NCI-H1048 (cell line): ENCODE results near the gene GFPT1.
"Not testable (repeated sequence)": the region's sequence is repeated elsewhere in the genome, so short reads cannot be mapped to it uniquely, and the experiment has no call there.

Experiments
- DNase-seq: peaks from one replicate; lab custom pipeline; 2025; lab: John Stamatoyannopoulos, UW

GFPT1 gene

DNA sequence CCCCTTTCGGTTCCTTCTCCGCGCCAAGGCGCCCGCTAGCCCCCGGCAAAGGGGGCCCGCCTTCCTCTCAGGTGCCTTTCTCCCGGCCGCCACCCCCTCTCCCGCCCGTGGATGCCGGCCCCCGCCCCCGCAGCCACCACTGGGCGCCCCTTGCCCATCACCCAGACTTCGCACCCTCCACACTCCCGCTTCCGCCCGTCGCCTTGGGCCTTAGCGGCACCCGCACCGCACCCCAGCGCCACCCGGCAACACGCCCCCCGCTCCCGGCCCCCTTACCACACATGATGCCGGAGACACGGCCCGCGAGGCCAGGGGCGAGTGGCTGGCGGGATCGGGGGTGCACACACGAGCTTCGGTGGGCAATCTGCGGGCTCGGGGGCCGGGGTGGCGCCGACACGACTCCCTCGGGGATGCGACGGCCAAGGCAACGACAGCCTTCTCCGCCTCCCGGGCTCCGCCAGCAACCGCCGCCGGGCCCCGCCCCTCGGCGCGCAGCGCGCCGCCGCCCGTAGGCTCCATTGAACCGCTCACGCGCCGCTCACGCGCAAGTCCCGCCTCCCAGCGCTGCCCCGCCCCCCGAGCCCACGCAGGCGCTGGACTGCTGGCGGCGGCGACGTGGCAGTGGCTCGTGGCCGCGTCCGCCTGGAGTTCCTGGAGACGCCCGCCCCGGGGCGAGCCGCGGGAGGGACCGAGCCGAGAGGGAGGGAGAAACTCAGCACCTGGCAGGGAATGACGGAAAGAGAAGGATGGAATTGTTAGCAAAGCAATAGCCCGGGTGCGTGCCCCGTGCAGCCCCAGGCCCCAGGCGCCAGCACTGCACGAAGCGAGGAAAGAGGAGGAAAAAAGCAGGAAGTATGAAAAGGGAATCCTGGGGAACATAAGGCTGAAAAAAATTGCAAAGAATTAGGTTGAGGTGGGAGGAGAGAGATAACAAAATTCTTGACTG lies at the start of gene GFPT1:
GFPT1 (minus strand) TSS at position 439 of the 946 bp plus-strand sequence; CDS start at position 283, 156 bp downstream.
- peak; percentile 90 for DNase-seq

DNA sequence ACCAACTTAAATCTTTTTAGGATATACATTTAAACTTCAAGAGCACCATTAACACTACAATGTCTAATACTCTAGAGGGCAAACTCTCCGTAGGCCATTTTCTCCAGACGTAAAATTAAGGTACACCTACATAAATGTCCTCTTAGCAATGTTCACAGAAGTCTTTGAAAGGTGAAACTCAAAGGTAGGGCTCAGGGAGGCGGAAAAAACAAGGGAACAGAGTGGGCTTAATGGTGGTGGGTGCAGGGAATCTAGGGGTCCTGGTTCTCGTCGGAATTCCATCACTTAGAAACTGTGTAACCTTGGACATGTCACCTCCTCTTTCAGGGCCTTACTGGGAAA lies 49.5 kb upstream of the GFPT1 start:
- DNase-seq = no peak

DNA sequence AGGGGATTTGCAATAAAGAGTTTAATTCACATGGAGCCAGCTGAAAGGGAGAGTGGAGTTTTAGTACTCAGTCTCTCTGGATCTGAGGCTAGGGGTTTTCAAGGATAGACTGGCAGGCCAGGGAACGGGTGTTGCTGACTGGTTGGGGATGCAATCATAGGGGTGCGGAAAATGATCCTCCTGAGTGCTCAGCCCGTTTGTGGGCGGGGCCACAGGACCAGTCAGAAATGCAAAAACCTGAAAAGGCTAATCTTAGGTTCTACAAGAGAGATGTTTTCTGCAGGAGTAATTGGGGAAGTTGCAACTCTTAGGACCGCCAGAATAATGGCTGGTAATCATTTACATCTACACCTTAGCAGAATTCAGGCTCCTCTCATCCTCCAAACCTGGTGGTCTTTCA lies 47.7 kb upstream of the GFPT1 start:
- DNase-seq = no peak

DNA sequence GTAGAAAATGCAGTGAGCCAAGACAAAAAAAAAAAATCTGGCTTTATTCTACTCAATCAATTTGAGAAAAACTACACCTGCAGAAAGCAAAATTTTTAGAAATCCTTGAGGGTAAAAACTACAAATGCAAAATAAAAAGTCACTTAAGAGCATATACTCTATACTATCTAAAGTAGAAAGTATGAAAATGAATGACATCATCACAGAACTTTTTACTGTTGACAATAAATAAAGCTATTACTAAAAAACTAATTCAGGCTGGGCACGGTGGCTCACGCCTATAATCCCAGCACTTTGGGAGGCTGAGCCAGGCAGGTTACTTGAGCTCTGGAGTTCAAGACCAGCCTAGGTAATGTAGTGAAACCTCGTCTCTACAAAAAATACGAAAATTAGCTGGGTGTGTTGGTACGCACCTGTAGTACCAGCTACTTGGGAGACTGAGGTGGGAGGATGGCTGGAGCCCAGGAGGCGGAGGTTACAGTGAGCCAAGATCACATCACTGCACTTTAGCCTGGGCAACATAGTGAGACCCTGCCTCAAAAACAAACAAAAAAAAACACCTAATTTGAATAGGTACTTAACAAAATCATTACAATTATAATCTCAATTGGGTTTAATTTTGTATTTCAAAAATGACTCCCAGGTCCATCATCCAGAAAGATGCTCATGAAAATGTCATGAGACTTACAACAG lies 42.6 kb upstream of the GFPT1 start:
- no peak for DNase-seq

DNA sequence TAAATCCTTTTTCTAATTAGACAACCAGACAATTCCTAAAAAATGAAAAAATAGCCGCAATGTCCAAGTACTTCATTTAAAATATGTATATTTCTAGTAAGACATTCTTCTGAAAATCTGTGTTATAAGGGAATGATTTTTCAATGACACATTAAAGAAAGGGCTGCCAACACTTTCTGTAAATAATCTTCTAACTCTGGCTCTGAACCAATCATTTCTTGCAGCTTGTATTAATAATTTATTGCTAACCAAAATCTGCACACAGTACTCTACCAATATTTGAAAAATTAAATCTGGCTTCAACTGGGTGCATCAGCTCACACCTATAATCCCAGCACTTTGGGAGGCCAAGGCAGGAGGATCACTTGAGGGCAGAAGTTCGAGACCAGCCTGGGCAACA lies 42.0 kb upstream of the GFPT1 start:
- DNase-seq = no peak

DNA sequence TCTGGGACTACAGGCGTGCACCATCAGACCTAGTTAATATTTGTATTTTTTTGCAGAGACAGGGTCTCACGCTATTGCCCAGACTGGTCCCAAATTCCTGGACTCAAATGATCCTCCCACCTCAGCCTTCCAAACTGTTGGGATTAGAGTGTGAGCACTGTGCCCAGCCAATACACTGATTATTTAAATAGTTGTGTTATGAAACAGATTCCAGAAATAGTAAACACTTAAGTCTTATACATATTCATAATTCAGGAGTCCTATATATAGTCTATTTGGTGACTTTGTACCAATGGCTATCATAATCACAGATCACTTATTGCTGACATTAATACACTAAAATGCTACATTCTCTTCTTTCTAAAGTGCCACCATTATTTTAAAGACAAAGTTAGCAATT lies 37.4 kb upstream of the GFPT1 start:
- no peak for DNase-seq

DNA sequence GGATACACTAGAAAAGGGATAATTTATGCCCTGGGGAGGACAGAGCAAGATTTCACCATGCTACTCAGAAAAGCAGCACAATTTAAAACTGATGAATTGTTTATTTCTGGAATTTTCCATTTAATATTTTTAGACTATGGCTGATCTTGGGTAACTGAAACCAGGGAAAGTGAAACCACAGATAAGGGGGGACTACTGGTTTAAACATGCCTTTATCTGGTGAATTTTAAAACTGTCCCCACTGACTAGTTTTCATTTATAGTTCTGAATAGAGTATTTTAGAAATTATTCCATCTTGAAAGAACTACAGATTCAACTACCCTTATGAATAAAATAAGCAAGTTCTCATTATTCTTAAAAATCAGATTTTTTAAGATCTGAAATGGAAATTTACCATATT lies 35.2 kb upstream of the GFPT1 start:
- no peak for DNase-seq

DNA sequence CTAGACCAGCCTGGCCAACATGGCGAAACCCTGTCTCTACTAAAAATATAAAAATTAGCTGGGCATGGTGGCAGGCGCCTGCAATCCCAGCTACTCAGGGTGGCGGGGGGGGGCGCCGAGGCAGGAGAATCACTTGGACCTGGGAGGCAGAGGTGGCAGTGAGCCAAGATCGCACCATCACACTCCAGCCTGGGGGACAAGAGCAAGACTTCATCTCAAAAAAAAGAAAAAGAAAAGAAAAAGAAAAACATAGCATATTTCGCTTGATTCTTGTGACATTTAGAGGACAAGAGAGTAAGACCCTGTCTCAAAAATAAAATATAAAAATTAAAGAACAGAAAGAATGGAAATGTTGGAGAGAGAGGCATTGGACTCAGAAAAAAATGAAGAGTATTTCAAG lies 32.1 kb upstream of the GFPT1 start:
- DNase-seq = not testable (repeated sequence)

DNA sequence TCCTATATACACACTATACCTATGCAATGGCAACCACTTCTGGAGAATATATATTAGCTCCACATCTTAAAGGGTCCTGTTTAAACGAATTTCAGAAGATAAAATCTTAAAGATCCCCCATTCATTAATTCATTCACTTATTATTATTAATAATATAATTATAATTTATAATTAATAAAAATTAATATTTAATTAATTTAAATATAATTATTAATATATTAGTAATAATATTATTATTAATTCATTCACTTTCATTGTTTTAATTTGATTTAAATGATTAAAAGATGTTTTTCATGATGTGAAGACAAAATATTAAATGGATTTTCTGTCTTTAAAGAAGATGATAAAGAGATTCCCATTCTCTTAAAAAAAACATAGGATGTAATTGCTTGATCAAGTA lies 29.1 kb upstream of the GFPT1 start:
- DNase-seq = no peak

DNA sequence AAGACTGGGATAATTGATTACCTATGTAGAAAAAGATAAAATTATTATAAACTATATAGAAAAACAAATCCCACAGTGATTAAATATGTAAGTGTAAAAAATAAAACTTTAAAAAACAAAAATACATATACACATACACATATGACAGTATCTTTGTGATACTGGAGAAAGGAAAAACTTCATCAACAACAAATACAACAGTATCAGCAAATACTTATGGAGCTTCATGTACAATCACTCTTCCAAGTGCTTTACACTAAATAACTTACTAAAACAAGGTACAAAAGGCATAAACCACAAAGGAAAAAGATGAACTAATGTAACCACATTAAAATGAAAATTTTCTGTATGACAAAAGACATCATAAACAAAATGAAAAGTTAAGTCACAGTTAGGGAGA lies 24.1 kb upstream of the GFPT1 start:
- no peak for DNase-seq

DNA sequence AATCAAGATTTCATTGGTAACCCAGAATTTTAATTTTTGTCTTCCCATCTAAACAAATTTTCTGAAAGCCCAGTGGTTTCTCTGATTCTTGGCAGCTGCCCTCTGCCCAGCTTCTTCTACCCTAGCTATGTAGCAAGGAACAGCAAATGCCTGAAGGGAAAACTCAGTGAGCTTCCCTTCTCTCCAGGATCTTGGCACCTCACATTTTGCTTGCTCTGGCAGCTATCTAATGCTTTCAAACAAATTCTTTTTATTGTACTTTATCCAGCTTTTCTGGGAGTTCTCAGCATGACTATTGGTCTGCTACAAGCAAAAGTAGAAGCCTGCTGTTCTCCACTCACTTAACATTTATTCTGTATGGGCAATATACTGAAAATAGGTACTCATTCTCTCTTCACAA lies 18.3 kb upstream of the GFPT1 start:
- DNase-seq = no peak

DNA sequence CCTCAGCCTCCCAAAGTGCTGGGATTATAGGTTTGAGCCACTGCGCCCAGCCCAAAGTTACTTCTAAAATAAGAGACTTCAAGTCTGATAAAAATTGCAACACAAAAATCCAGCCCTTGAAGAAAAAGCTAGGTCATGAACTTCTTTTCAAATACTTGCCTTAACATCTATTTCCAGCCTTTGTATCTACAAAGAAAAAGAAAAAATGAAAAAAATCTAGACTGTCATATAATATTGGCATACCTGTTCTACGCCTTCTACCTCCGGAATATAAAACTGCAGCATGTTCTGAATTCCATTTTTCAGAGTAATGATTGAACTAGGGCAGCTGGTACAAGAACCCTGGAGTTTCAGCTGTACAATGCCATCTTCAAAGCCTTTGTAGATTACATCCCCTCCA lies 13.1 kb upstream of the GFPT1 start:
- DNase-seq = no peak

DNA sequence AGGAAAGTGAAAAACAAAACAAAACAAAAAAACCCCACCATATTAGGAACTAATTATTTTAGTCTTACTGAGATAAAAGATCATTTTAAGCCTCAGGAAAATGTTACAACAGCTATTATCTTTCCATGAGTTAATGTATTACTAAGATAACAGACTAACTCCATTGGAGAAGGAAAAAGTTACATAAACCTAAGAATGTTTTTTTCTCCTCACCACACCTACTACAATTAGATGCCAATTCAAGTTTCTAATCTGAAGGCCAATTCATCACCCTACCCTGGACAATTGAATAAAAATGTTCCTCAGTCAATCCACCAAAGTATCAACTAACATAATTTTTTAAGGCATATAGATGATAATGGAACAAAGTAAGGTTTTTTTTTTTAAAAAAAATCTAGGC lies 10.2 kb upstream of the GFPT1 start:
- no peak for DNase-seq

DNA sequence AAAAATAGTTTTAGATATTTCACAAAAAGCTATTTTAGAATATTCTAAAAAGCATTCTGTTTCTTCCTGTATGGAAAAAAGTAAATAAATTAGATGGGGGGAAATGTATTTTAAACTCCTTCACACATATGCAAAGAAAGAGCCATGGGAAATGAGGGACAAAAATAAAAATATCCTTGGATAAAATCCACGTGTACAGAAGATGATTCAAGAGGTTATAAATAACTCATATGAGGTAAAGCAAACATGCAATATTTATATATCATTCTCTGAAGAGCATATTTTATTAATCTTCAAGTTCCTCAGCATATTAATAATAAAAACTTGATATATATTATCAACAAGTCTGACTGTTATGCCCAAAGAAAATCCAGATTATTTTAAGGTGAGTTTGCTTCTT lies 8.8 kb upstream of the GFPT1 start:
- DNase-seq = no peak

DNA sequence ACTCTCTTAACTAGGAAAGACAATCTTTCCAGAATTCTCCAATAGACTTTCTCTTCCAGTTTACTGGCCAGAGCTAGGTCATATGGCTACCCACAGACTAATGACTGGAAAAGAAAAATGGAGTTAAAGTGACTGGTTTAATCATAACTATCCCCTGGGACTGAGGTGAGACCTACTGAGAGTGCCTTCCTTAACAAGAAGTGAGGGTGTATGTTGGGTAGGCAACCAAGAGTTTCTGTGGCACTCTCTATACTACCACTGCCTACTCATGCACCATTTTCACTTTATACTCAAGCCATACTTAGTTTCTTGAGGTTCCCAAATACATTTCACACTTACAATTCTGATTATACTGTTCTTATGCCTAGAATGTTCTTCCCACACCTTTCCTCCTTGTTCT lies 6.9 kb upstream of the GFPT1 start:
- DNase-seq = no peak

DNA sequence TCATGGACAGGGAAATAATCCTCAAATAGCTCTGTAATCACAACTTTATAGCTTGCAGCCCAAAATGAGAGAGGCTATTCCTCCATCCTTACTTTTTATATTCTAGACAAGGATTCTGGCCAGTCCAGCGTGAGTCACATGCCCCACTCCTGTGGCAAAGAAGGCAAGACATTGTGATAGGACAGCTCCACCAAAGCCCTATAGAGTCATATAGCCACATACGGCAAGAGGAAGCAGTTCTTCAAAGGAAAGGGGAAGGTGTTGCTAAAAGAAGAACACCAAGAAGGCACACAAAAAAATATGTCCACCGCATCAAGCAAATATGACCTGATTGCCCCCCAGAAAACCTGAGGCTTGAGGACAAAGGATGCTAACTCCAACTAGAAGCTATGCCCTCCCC lies 3.4 kb upstream of the GFPT1 start:
- DNase-seq = no peak

DNA sequence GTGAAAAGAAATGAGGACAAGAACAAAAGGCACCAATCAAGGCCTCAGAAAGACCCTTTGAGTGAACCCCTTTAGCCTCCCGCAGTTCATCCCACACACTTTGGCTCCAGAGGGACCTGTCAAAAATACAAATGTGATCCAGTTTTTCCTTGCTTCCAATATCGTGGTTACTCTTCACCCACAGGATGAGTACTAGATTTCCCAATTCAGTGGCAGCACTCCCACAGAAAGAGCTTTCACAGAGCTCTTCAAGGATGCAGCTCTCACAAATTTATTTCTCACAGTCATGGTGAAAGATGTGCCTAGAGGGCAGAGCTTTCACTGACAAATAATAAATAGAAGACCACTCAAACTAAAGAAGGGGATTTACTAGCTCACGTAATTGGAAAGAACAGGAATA lies 3.0 kb upstream of the GFPT1 start:
- no peak for DNase-seq

DNA sequence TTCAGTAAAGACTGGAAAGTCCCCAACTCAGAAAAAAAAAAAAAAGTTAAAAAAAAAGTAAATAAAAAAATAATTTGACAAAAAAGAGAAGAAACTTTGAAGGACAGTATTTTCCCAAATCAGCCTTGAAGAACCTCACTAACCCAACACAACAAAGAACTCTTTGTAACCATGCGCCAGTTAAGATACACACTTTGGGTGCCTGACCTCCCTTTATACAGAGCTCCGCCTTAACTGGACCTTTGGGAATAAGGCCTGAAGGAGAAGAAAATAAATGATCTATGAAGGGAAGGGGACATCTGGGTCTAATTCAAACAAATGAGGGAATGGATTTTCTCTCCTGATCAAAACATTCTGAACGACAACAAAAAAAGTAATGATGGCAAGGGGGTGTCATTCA lies 2.2 kb upstream of the GFPT1 start:
- DNase-seq = no peak

DNA sequence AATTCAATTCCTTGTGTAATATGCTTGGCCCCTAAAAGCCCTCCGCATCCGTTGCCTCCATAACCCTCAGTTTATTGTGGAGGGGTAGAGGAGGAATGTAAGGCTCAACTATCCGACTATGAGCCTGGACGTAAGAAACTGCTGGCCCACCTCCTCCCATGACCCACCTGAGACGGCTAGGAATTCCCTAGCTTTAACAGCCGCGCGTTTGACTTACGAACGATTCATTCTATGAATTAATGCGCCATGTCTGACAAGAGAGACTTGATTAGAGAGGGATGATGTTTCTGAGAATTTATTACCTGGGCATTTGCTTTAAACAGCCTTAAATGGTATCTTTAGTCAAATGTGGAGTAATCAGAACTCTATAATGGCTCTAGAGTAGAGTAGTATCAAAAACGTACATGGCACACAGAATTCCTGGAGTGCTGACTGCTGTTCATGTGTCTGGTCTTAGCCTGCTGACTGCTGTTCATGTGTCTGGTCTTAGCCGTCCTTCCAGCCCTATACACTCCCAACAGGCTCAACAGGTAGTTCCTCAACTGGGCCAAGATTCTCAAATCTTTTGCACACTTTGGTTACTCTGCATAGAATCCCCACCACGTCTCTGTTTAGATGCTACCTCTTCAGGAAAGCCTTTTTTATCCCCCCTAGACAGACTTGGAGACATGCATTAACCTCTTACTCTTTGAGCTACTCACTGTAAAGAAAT lies 899 bp upstream of the GFPT1 start:
- DNase-seq = no peak

DNA sequence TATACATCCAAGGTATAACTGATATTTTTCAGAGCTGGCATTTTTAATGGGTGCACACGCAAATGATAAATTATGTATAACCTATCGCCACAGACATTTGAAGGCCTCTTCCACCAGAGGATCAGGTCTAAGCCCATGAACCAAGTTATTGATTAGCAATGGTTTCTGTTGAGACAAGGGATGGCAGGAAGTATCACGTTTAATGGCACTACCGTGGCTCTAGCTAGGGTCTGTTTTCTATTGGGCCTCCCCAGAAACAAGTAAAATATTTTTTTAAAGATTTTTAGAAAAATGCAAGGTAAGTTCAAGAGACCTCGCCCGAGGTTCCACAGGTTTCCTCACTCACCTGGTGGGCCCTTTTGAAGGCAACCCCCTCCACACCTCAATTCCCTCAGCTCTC lies 667 bp downstream of the GFPT1 start:
- DNase-seq = no peak

DNA sequence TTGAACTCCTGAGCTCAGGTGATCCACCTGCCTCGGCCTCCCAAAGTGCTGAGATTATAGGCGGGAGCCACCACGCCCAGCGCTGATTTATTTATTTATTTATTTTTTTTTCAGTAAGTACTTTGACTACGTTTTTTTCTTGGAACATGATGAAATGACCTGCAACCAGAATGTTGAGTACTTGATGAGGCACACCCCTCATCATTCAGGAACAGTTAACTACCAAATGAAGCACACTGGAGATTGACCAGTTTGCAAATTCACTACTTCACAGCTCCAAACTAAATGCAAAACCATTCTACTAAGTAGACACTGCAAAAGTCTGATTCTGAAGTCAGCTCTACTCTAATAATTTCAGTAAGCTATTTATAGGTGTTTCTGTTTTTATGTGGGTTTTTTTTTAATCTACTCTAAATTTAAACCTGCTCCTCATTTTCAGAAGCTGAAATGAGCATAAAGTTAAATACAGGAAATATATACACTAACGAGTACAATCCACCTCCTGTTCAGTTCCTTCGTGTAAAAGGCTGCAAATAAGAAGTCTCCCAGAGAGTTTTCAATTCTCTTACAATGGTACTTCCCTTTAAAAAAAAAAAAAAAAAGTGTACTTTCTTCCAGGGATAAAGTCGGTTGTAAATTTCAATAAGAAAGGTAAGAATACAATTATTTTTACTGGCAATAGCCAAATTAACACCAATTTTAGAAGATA lies 1.4 kb downstream of the GFPT1 start:
- no peak for DNase-seq

DNA sequence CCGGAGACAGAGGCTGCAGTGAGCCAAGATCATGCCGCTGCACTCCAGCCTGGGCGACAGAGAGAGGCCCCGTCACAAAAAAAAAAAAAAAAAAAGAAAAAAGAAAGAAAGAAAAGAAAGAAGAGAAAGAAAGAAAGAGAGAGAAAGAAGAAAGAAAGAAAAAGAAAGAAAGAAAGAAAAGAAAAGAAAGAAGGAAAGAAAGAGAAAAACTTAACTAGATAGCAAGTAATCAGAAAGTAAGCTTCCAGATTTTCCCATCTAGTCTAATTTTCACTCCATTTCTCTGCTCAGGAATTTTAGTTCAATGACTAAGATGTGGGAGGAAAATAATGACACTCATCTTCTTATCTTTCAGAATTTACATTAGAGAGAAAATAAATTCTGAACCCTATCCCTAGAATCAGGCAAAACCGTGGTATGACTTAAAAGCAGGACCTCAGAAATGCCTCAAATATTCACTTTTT lies 2.4 kb downstream of the GFPT1 start:
- DNase-seq = no peak
